ENCODE measurements around the gene COPB2.

DNA sequence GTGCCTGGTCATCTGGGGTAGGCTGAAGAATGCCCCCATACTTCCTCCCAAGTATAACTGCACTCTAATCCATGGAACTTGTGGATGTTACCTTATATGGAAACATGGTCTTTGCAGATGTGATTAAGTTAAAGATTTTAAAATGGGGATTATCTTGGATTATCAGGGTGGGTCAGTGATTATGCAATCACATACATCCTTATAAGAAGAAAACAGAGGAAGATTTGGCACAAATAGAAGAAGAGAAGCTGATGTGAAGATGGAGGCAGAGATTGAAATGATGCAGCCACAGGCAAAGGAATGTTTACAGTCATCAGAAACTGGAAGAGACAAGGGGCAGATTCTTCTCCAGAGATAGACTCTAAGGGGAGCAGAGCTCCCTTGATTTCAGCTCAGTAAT, 47.4 kb downstream of the COPB2 start:
- TF ChIP-seq, protein P1, sequence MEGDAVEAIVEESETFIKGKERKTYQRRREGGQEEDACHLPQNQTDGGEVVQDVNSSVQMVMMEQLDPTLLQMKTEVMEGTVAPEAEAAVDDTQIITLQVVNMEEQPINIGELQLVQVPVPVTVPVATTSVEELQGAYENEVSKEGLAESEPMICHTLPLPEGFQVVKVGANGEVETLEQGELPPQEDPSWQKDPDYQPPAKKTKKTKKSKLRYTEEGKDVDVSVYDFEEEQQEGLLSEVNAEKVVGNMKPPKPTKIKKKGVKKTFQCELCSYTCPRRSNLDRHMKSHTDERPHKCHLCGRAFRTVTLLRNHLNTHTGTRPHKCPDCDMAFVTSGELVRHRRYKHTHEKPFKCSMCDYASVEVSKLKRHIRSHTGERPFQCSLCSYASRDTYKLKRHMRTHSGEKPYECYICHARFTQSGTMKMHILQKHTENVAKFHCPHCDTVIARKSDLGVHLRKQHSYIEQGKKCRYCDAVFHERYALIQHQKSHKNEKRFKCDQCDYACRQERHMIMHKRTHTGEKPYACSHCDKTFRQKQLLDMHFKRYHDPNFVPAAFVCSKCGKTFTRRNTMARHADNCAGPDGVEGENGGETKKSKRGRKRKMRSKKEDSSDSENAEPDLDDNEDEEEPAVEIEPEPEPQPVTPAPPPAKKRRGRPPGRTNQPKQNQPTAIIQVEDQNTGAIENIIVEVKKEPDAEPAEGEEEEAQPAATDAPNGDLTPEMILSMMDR (conservative IDR thresholded peaks at IDR 0.05; ENCODE audit: low read length) = no peak
- TF ChIP-seq EZH2phosphoT487 (IDR thresholded peaks at IDR 0.05; ENCODE audit: borderline replicate concordance) = no peak

Measured in Loucy (cell line).